Ecto neural progenitor cell (in vitro differentiated cells): ENCODE data around the gene IL24.
A peak's percentile ranks its signal among the peaks of the same experiment; 100 is the strongest.
"Not testable (repeated sequence)": the region's sequence is repeated elsewhere in the genome, so short reads cannot be mapped to it uniquely, and the experiment has no call there.

ENCODE experiments used
- DNase-seq: peaks from one replicate; pipeline ENCODE4 v3.0.0-alpha.2; 2018; ENCODE audit warnings: low spot score

Gene IL24, protein sequence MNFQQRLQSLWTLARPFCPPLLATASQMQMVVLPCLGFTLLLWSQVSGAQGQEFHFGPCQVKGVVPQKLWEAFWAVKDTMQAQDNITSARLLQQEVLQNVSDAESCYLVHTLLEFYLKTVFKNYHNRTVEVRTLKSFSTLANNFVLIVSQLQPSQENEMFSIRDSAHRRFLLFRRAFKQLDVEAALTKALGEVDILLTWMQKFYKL

DNA sequence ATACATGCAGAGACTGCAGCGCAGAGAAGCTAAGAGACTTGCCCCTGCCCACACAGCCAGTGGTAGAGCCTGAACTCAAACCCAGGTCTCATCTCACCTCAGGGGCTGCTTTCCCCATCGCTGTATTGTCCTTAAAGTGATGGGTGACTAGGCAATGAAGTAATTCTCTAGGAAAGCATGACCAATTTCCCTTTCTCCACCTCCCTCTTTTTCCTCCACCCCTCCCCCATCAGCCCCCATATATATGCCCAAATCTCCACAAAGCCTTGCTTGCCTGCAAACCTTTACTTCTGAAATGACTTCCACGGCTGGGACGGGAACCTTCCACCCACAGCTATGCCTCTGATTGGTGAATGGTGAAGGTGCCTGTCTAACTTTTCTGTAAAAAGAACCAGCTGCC lies at the start of gene IL24:
IL24 (plus strand) TSS at position 269 of the 400 bp plus-strand sequence. CDS start 390 bp downstream, outside the sequence.
- no peak for DNase-seq

DNA sequence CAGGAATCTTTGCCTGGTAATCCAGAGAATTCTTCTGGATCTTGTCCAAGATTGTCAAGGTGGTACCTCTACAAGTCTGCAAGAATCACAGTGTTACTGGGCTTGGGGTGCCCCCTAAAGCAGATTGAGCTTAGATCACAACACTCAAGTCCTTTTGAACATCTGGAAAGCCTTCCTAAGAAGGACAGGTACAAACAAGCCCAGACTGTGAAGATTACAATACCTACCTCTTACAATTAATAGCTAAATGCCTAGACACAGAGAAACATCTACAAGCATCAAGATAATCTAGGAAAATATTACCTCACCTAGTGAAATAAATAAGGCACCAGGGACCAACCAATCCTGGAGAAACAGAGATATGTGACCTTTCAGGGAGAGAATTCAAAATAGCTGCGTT lies 49.3 kb upstream of the IL24 start:
- no peak for DNase-seq

DNA sequence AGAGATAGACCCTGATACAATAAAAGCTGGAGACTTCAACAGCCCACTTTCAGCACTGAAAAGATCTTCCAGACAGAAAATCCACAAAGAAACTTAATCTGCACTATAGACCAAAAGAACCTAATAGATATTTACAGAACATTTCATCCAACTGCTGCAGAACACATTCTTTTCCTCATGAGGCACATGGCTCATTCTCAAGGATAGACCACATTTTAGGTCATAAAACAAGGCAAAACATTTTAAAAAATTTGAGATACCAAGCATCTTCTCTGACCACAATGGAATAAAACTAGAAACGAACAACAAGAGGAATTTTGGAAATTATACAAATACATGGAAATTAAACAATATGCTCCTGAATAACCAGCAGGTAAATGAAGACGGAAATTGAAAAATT lies 46.8 kb upstream of the IL24 start:
- no peak for DNase-seq

DNA sequence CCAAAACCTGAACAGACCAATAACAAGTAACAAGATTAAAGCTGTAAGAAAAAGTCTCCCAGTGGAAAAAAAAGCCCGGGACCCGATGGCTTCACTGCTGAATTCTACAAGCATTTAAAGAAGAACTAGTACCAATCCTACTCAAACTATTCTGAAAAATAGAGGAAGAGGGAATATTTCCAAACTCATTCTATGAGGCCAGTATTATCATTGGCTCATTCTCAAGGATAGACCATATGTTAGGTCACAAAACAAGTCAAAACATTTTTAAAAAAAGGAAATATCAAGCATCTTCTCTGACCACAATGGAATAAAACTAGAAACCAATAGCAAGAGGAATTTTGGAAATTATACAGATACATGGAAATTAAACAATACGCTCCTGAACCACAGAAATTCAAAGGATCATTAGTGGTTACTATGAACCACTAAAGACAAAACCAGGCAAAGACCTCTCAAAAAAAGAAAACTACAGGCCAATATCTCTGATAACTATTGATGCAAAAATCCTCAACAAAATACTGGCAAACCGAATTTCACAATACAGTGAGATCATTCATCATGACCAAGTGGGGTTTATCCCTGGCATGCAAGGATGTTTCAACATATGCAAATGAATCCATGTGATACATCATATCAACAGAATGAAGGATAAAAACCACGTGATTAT lies 45.8 kb upstream of the IL24 start:
- DNase-seq, result no peak

DNA sequence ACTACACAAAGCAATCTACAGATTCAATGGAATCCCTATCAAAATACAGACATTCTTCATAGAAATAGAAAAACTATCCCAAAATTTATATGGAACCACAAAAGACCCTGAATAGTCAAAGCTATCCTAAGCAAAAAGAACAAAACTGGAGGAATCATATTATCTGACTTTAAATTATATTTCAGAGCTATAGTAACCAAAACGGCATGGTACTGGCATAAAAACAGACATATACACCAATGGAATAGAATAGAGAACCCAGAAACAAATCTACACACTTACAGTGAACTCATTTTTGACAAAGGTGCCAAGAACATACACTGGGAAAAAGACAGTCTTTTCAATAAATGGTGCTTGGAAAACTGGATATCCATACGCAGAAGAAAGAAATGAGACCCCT lies 44.6 kb upstream of the IL24 start:
- not testable (repeated sequence) for DNase-seq

DNA sequence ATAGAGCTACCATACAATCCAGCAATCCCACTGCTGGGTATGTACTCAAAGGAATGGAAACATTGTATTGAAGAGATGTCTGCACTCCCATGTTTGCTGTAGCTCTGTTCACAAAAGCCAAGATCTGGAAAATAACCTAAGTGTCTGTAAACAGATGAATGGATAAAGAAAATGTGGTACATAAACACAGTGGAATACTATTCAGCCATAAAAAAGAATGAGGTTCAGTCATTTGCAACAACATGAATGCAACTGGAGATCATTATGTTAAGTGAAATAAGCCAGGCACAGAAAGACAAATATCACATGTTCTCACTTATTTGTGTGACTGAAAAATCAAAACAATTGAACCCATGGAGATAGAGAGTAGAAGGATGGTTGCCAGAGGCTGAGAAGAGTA lies 43.5 kb upstream of the IL24 start:
- not testable (repeated sequence) for DNase-seq

DNA sequence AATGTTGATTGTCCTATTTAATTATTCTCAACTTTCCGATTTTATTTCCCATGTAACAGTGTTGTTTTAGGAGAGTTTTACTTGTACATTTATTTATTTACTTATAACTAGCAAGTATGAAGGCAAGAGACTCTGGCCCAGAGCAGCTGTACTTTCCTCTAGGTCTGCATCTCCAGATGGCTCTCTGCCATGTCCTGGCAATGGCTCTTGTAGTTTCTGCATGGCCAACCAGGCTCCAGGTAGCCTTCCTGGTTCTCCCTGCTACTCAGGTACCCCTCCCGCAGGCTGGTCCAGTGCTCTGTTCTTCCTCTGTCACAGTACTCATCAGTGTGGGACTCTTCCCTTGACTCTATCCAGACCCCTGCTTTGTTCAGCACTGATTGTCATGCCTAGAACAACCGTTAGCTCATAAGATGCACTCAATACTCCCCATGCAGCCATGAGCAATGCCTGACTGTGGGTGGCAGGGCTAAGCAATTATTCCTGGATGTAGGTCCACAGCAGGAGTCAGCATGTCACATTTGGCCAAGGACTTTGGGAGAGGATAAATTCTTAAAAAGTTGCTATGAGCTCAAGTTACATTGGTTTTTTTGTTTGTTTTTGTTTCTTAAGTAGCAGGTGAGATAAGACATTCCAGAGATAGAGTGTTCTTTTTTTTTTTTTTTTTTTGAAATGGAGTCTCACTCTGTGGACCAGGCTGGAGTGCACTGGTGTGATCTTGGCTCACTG lies 42.7 kb upstream of the IL24 start:
- DNase-seq, result no peak

DNA sequence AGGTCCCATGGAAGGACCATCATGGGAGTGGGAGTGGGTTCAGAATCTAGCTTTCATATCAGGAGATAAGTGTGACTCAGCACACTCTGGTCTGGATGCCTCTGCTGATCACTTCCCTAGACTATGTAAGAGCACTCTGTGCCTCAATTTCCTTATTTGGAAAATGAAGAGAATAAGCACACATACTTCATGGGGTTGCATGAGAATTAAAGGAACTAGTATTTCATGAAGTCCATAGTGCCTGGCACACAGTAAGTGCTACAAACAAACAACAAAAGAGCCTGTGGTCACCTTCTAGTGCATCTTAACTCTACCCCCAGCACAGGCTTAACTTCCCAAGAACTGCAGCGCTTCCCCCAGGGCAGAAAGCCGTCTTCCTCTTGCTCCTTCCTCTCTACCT lies 41.4 kb upstream of the IL24 start:
- no peak for DNase-seq

DNA sequence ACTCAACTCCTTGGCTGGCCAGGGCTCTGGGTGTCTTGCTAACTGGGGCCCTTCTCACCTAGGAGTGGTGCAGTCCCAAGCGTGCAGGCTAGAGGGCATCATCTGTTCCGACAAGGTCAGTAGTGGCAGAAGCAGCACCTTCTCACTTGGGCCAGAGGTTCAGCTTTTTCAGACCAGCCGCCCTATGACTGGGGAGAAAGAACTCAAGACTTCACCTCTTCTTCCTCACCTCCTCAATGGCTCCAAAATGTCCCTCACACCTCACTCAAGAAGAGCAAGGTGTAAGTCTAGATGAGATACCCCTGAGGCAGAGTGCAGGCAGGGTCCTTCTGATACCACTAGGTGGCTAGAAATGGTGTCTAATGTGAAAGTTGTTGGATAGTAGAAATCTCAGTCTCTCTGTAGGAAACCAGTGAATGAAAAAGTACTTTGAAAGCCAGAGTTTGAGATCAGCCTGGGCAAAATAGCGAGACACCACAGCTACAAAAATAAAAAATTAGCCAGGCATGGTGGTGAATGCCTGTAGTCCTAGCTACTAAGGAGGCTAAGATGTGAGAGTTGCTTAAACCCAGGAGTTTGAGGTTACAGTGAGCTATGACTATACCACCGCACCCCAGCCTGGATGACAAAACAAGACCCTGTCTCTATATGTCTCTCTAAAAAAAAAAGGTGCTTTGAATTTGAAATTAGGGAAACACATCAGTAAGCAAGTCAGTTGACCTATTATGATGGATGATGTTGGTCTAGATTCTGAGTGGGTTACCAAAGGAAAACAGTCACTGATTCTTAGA lies 40.4 kb upstream of the IL24 start:
- no peak for DNase-seq

DNA sequence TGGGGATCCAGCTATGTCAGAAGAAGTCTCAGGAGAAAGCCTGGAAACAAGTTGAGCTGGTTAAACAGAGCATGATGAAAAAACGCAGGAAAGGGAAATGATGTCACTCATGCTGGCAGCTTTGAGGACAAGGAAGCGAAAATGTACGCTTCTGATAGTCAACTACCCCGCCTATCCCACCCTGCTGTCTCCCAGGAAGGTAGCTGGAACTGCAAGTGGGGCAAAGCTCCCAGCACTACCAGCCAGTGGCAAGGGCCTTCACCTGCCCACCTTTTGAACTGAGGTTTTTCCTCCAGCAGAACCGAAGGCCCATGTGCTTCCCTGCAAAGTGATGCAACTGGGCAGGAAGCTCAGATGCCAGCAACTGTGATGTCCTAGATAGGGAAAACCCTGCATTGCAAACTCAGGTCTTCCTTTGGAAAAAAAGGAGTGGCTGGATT lies 38.1 kb upstream of the IL24 start:
- DNase-seq, result no peak

DNA sequence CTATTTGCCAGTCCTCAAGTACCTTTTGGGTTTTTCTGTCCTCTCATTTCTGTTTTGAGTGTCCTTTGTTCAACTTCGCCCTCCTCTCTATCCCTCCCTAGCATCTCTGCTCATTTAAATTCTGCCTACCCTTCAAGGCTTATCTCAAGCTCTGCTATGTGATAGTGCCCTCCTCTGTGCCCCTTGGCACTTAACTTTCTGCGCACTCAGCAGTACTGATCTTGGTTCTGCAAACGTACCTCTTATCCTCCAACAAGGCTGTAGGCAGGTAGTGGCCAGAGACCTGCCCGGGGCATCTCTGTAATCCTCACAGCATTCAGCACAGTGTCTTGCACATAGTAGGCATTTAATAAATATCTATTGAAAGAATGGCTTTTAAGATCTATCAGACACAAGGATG lies 37.1 kb upstream of the IL24 start:
- DNase-seq, result no peak

DNA sequence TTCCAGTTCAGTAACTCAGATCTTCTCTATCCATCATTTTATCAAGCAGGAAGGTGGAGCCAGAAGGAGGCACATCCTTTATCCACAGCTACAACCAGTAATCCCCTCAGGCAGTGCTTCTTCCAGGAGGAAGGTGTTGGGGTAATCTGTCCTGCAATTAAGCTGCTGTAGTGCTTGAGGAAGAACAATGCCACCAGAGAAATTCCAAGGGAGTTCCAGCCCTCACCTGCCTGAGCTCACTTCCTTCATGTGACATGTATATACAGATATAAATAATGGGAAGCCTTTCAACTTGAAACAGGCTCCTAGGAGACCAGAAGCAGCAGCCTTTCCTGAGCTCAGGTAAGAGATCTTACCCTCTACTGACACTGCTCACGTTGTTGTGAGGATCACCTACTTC lies 34.0 kb upstream of the IL24 start:
- no peak for DNase-seq

DNA sequence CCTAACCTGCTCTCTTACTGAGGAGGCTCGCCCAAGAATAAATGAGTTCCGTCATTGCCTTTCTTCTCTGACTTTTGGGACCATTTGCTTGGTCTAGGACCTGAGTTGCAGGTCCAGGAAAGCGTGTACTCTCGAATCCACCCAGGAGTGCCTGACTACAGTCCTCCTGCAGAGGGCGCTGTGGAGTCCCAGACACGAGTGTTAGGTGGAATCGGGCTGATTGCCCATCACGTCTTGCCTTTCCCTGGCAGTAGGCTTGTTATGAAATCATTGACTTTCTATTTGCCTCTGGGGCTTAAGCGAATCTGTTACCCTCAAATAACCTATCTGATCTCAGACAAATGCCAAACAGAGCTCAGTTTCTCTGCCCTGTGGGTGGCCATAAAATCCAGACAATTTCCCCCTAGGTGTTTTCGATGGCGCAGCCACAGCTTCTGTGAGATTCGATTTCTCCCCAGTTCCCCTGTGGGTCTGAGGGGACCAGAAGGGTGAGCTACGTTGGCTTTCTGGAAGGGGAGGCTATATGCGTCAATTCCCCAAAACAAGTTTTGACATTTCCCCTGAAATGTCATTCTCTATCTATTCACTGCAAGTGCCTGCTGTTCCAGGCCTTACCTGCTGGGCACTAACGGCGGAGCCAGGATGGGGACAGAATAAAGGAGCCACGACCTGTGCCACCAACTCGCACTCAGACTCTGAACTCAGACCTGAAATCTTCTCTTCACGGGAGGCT lies 32.1 kb upstream of the IL24 start, which contains the start of gene IL20:
IL20 (plus strand) TSS at position 685 of the 733 bp plus-strand sequence. CDS start 230 bp downstream, outside the sequence.
- DNase-seq, result peak; percentile 84

DNA sequence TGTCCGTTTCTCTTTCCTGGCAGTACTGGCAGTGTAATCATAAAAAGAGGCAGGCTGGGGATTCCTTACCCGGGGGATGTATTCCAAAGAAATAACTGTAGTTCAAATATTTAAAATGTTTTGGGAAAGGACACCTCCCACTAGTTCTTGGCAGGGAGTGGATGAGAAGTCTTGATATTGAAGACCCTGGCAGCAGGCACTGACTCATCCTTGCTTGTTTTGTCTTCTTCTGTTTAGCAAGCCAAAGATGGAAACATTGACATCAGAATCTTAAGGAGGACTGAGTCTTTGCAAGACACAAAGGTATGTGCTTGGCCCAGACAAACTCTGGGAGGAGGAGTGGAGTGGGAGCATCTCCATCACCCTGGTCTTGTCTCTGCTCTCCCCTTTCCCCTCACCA lies 31.2 kb upstream of the IL24 start:
- DNase-seq, result no peak

DNA sequence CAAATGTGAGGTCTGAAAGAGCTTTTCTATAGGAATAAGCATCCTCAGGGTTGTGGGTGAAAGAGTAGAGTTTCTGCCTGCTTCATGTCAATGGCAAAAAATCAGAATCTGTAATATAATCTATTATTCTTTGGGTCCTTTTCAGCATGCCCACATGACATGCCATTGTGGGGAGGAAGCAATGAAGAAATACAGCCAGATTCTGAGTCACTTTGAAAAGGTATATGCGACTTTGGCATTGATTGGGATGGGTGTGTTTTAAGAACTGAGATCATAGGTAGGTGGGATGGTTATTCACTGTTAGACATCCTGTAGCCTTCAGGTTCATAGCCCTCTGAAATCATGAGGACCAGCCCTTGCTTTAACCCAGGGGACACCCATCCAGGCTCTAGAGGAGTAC lies 30.0 kb upstream of the IL24 start:
- no peak for DNase-seq

DNA sequence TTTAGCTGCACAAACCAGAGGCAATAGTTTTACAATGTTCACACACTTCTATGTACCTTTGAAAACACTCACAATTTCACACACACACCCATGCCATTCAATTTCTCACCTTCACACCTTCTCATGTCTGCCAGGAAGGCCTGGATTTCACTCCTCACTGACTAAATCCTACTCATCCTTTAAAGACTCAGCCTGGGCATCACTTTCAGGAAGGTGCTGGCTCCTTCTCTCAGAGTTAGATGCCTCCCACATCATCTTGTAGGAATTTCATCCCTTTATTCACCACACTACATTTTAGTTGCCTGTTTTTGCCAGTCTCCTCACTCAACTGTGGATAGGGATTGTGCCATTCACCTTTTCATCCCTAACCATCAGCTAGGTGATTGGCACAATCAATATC lies 29.5 kb upstream of the IL24 start:
- DNase-seq, result no peak

DNA sequence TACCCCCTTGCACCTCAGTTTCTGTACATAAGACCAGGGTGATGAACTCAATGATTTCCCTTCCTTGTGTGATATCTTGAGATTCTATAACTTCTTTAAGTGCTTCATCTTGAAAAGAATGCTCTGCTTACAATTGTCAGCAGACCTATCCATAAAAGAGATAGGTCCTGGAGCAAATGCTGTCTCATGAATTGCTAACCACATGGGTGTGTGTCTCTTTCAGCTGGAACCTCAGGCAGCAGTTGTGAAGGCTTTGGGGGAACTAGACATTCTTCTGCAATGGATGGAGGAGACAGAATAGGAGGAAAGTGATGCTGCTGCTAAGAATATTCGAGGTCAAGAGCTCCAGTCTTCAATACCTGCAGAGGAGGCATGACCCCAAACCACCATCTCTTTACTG lies 29.0 kb upstream of the IL24 start:
- DNase-seq, result no peak

DNA sequence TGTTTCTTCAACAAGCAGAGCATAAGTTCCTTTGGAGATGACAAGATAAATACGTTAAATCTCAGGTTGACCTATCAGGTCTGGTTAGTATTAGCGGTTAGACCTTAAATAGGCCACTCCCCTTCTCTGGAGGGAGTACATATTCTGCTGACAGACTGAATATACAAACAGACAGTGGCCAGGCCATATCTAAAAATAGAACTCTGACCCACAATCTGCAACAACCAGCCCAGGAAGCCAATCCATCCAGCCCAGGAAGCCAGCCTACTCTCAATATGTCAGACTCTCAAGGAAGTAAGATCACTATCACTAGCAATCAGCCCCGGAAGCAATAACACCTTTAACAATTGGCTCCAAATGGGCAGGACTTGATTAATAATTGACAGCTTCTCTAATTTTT lies 25.1 kb upstream of the IL24 start:
- DNase-seq, result no peak

DNA sequence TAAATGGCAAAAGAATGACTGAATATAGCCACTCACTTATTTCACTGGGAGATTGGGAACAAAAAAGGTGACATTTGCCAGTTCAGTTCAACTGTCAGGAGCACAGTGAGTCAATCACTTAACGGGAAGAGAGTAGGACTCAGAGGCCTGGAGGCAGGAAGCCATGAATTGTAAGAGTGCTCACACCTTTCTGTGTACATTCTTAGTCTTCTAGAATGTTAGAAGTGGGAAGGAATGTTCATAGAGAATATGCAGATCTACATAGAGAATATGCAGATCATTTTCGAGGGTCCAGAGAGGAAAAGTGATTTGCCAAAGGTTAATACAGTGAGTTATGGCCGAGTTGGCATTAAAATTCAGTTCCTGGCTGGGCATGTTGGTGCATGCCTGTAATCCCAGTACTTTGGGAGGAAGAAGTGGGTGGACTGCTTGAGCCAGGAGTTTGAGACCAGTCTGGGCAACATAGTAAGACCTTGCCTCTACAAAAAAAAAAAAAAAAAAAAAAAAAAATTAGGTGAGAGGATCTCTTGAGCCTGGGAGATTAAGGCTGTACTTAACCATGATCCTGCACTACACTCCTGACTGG lies 23.5 kb upstream of the IL24 start:
- DNase-seq, result no peak

DNA sequence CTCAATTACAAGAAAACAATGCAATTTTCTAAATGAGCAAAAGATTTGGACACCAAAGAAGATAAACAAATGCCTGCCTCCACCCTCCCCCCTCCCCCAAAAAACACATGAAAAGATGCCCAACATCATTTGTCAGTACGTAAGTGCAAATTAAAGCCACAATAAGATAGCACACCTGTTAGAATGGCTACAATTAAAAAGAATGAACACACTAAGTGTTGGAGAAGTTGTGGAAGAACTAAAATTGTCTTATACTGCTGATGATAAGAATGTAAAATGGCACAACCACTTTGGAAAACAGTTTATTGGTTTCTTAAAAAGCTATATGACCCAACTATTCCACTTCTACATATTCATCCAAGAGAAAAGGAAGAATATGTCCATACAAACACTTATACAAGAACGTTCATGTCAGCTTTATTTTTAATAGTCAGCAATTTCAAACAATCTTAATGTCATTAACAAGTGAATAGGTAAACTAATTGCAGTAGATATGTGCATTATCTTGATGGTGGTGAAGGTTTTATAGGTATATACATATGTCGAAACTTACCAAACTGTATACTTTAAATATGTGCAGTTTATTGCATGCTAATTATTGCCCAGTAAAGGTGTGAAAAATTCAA lies 21.4 kb upstream of the IL24 start:
- no peak for DNase-seq

DNA sequence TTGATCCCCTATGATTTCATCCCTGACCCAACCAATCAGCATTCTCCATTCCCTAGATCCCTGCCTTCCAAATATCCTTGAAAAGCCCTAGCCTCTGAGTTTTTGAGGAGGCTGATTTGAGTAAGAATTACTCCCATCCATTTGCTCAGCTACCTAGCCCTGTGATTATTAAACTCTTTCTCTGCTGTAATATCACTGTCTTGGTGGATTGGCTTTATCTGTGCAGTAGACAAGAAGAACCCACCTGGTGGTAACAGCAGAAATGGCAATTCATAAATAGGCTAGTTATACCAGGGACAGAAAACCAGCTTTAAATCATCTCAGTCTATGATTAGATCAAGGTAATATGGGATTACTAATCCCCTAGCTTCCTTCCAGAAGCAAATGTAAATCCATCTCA lies 18.8 kb upstream of the IL24 start:
- no peak for DNase-seq
